Choroid plexus epithelial cell (primary cell): ENCODE results near the gene MGMT.
A peak's percentile ranks its signal among the peaks of the same experiment; 100 is the strongest.

Source experiments
- DNase-seq: peaks from one replicate; pipeline ENCODE4 v3.0.0-alpha.2; 2010; ENCODE audit warnings: low read depth
- H3K4me3 ChIP-seq: 2 replicates; pipeline ENCODE4 v1.5.1; 2011; ENCODE audit warnings: low read depth, mild to moderate bottlenecking, control low read depth, low read length, moderate library complexity
- TF ChIP-seq, protein P1 (sequence below): conservative IDR thresholded peaks from 2 replicates; pipeline ENCODE4 v1.5.1; 2011; ENCODE audit warnings: low read depth, mild to moderate bottlenecking, control low read depth, inconsistent platforms, low read length, moderate library complexity

The MGMT gene

DNA sequence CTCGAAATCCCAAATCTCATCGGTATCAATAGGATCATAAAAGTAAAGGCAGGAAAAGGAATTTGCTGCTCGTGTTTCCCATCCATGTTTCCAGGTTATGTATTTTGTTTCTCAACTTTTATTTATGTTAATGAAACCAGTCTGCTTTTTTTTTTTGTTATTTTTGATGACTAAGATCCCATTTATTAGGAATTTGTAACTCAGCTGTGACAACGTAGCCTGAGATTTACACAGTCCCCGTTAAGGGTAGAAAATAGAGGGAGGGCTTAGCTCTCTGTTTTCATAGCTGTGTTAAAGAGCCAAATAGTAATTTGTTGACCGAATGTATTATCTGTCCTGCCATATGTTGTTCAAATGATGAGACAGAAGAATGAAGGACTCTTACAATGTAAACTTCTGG lies 164.0 kb downstream of the MGMT start:
- H3K4me3 ChIP-seq: no peak overlapping the region
- peak; percentile 10 for DNase-seq
- TF ChIP-seq, protein P1, sequence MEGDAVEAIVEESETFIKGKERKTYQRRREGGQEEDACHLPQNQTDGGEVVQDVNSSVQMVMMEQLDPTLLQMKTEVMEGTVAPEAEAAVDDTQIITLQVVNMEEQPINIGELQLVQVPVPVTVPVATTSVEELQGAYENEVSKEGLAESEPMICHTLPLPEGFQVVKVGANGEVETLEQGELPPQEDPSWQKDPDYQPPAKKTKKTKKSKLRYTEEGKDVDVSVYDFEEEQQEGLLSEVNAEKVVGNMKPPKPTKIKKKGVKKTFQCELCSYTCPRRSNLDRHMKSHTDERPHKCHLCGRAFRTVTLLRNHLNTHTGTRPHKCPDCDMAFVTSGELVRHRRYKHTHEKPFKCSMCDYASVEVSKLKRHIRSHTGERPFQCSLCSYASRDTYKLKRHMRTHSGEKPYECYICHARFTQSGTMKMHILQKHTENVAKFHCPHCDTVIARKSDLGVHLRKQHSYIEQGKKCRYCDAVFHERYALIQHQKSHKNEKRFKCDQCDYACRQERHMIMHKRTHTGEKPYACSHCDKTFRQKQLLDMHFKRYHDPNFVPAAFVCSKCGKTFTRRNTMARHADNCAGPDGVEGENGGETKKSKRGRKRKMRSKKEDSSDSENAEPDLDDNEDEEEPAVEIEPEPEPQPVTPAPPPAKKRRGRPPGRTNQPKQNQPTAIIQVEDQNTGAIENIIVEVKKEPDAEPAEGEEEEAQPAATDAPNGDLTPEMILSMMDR: no peak

DNA sequence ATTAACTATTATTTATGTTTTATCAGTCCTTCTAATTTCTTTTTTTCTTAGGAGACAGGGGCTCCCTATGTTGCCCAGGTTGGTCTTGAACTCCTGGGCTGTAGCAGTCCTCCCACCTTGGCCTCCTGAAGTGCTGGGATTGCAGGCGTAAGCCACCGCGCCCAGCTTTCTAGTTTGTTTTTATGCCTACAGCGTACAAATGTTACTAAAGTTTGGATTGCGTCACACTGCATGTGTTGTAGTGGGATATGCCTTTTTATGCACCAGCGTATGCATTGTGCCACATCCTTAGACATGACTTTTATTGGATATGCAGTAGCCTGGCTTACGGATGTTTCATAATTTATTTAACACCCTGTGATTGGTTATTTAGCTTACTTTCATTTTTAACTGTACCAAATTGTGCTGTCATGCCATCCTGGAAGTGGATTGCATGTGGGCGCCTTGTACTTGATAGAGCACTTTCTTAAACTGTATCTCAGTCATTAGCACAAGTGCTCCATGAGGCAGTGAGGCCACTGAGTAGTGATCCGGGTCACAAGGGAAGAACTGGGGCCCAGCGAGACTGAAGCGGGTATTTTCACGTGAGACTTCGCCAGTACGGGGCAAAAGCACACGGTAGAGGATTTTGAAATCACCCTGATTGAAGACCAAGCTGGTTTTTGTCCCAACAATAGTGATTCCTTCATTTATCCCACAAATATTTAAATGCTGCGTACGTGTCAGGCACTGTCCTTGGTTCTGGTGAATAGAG lies 165.0 kb downstream of the MGMT start:
- TF ChIP-seq, protein P1: no peak
- no peak overlapping the region for H3K4me3 ChIP-seq
- DNase-seq: no peak

GRCh38 chr10:129637010-129637409 lies 170.0 kb downstream of the MGMT start:
- DNase-seq: no peak
- no peak overlapping the region for H3K4me3 ChIP-seq
- TF ChIP-seq, protein P1: no peak

DNA sequence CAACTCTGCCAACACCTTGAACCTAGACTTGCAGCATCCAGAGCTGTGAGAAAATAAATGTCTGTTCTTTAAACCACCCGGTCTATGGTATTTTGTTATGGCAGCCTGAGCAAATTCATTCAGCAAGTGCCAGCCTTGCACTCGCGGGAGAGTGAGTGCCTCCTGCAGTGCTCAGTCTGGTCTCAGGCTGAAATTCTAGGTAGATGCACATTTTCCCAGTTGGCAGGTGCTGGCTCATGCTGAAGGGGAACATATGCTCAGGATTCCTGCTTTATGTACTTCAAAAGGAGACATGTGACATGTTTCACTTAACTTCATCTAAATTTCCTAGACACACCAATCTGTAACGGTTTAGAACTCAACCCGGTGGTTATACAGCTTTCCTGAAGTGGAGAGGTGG lies 170.8 kb downstream of the MGMT start:
- no peak overlapping the region for H3K4me3 ChIP-seq
- TF ChIP-seq, protein P1: no peak
- DNase-seq: no peak

GRCh38 chr10:129641351-129641750 lies 174.3 kb downstream of the MGMT start:
- TF ChIP-seq, protein P1: no peak
- DNase-seq: no peak
- no peak overlapping the region for H3K4me3 ChIP-seq

DNA sequence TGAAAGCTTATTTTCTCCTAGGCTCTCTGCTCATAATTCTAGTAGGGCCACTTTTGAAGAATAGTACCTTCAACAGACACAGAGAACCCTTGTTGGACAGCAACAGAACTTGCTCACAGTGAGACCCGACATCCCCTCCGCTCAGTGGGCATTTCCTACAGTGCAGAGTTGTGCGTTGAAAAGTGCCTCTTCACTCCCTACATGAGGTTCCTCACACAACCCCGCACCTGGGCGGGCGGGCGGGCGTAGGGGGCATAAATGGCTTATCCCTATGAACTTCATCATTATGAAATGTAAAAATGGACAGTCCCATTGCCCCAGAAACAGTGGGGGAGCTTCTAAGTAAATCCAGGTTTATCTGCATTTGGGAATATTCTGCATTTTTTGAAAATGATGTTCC lies 174.9 kb downstream of the MGMT start:
- H3K4me3 ChIP-seq: no peak overlapping the region
- no peak for DNase-seq
- TF ChIP-seq, protein P1: no peak

DNA sequence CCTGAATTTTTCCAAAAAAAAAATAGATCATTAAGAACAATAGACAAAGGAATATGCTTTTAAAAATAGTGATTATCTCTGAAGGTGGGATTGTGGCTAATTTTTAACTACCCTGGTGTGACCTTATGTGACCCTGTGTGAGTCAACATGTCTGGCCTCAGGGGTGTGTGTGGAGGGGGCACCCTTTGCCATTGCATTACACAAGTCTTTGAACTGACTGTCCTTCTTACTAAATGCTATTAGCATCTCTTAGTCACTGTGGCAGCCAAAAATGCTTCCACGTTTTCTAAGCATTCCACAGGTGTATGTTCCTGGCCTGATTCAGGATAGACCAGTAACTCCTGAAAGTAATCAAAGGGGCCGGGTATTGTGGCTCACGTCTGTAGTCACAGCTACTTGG lies 175.4 kb downstream of the MGMT start:
- H3K4me3 ChIP-seq: no peak overlapping the region
- DNase-seq: no peak
- TF ChIP-seq, protein P1: no peak
